NCI-H774 (cell line): ENCODE measurements around the gene GAD1.

ENCODE experiments used
- DNase-seq: peaks from one replicate; lab custom pipeline; 2025; lab: John Stamatoyannopoulos, UW

The GAD1 gene

GRCh38 chr2:170845343-170845742 is 28.7 kb downstream of the GAD1 start:
- DNase-seq, result no peak

- DNase-seq, result no peak
Observed at GRCh38 chr2:170846314-170846713, 29.6 kb downstream of the GAD1 start.

- DNase-seq, result no peak
Observed at GRCh38 chr2:170847716-170848115, 31.0 kb downstream of the GAD1 start.

- DNase-seq, result no peak
Observed at GRCh38 chr2:170848587-170848986, 31.9 kb downstream of the GAD1 start.

GRCh38 chr2:170850251-170850650 is 33.6 kb downstream of the GAD1 start:
- DNase-seq, result no peak

DNA sequence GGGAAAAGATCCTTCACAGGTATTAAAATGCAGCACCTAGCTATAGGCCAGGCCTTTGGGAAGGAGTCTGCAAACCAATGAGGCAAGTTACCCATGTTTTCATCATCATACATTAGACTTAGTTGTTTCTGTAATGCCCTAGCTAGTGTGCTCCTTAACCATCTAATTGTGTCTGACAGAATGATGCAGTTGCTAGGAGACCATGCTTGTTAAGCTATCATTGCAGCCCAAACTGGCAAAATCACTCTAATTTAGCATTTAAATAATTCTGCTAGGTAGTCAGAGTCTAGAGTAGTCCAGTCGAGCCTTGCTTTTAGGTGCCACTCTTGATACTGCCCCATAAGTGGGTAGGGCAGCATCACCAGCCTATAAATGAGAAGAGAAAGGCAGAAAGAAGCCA is 34.9 kb downstream of the GAD1 start:
- no peak for DNase-seq

DNA sequence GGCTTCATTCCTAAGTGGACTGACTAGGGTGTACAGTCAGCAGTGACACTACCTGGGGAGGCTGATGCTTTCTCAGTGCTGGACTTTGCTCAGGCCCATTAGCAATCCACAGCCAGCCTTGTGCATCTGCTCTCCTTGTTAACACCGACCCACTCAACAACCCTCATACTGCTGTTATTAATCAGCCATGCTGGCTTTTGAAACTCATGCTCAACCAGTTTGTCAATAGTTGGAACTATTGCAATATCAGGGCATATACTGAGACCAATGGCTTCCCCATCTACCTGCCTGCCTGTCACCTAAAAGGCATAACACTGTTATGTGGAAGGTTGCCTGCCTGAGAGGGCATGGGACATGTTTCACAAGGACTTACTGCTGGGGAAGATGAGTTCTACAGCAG is 39.4 kb downstream of the GAD1 start:
- DNase-seq, result no peak

- DNase-seq, result no peak
Observed at GRCh38 chr2:170862286-170862902, 45.7 kb downstream of the GAD1 start.

GRCh38 chr2:170863087-170863486 is 46.4 kb downstream of the GAD1 start:
- no peak for DNase-seq

DNA sequence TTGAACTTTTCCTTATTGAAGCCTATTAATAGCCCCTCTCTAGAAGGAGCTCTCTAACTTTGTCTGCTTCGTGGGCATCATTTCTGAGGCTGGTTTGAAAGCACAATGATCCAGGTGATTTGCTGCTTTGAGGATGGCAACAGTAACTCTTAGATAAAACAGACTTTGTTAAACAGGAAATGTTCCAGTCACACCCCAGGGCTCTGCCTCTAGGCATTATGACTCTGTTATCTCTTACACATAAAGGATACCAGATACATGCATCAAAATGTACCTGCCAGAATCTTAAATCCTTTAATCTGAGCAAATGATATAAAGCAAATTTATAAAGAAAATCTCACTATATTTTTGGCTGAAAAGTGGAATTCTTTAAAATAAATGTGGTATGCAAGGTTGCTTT is 52.3 kb downstream of the GAD1 start:
- no peak for DNase-seq

DNA sequence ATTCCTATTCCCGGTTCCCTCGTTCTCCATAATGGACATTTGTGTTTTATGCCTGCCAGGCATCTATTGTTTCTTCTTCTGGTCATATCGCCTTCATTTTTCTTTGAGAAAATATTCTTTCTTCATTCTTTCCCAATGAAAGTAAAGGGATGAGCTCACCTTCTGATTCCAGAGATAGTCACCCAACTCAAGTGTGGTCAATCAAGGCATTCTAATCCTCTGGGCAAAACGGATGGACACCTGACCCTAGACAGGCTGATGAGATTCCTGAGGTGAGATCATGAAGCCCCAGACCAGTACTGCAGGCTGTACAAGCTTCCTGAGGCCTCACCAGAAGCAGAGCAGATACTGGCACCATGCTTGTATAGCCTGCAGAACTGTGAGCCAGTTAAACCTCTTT is 52.8 kb downstream of the GAD1 start:
- DNase-seq, result no peak

DNA sequence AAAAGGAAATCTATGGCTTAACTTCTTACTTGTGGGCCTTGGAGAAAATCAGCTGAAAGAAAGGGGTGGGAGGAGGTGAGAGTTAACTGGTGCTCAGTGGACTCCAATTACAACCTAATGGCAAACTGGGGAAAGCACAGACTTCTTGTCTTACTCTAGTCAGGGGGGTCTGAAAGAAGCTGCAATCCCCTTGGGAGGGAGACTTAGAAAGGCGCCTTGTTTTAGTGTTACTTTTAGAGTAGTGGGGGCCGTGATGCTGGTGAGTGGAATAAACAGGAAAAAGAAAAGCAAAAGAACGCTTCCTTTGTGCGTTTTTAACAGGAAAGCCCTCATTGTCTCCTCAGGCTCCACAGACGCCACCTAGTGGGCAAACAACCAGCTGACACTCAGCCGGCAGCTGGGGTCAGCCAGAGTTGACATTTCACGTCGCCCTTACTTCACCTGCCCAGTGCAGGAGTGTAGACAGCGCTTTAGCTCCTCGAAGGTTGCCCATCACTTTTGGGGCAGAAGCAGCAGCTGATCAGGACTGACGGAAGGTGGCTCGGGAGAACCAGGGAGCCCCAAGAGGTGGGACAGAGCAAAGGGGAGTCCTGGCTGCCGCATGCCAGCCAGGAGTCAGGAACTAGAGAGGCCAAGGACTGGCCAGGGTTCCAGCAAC is 56.5 kb downstream of the GAD1 start:
- peak; percentile 73 for DNase-seq

GRCh38 chr2:170878066-170878465 is 61.4 kb downstream of the GAD1 start:
- DNase-seq, result no peak

- no peak for DNase-seq
Observed at GRCh38 chr2:170878505-170878904, 61.8 kb downstream of the GAD1 start.

DNA sequence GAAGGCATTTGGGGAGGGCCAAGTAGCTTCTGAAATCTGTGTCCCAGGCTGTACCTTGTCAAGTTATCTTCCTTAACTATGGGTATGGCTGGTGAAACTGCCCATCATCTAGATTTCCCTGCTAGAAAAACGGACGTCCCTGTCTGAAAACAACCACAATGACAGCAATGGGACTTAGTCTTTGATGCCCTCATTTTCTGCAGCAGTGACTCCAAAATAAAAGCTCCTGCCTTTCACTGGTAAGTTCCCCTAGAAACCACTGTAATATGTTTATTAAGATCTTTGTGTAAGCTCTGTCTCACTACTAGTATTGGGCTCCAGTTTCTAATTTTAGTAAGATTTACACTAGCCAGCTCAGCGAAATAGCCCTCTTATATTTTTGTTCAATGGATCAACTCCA is 65.2 kb downstream of the GAD1 start:
- DNase-seq, result no peak

- no peak for DNase-seq
Observed at GRCh38 chr2:170882758-170883157, 66.1 kb downstream of the GAD1 start.

DNA sequence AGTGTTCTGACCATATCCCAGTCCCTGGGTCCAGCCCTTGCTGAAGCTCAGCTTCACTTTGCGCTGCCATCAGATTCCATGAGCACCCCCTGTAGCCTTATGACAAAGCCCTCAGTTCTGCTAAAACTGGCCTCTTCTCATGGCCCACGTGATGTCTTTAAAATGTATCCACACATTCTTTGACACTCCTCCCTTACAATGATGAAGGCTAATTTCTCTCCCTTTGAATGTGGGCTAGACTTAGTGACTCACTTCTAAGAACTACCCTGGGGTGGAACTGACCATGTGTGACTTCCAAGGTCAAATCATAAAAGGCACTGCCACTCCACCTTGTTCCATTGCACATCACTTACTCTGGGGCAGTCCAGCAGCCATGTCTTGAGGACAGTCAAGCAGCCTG is 67.0 kb downstream of the GAD1 start:
- no peak for DNase-seq

GRCh38 chr2:170885130-170885791 is 68.6 kb downstream of the GAD1 start:
- no peak for DNase-seq

DNA sequence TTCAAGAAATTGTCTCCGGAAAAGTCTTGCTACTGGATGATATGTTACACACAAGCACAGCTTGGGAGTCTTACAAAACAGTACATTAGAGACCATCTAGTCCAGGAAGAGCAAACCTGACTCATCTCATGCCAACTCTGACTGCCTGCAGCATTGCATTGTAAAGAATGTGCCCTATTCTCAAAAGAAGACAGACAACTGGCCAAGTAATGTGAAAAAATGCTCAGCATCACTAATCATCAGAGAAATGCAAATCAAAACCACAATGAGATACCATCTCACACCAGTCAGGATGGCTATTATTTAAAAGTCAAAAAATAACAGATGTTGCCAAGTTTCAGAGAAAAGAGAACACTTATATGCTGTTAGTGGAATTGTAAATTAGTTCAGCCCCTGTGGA is 69.7 kb downstream of the GAD1 start:
- DNase-seq, result no peak

- no peak for DNase-seq
Observed at GRCh38 chr2:170887496-170887895, 70.8 kb downstream of the GAD1 start.

GRCh38 chr2:170887896-170888295 is 71.2 kb downstream of the GAD1 start:
- DNase-seq, result no peak

- DNase-seq, result no peak
Observed at GRCh38 chr2:170891893-170892292, 75.2 kb downstream of the GAD1 start.

GRCh38 chr2:170892391-170892951 is 75.8 kb downstream of the GAD1 start:
- DNase-seq, result no peak
